Nephron progenitor cell (in vitro differentiated cells): Measurements from ENCODE around the gene PSMD6.

ENCODE experiments used
- DNase-seq: peaks from one replicate; pipeline ENCODE4 v3.0.0; 2021
- H3K27ac Mint-ChIP-seq: 2 replicates; pipeline ENCODE4 v1.8.0; 2021; ENCODE audit warnings: mild to moderate bottlenecking, moderate library complexity, mixed read lengths
- H3K27me3 Mint-ChIP-seq: 2 replicates; pipeline ENCODE4 v1.8.0; 2021; ENCODE audit warnings: mild to moderate bottlenecking, low read depth, mixed read lengths; ENCODE audit not compliant: poor library complexity
- H3K36me3 Mint-ChIP-seq: 2 replicates; pipeline ENCODE4 v1.8.0; 2021; ENCODE audit warnings: low read depth, mixed read lengths
- H3K4me1 Mint-ChIP-seq: 2 replicates; pipeline ENCODE4 v1.8.0; 2021; ENCODE audit warnings: mixed read lengths
- H3K4me3 Mint-ChIP-seq: 2 replicates; pipeline ENCODE4 v1.8.0; 2021; ENCODE audit warnings: mild to moderate bottlenecking, moderate library complexity, mixed read lengths
- H3K9me3 Mint-ChIP-seq: 2 replicates; pipeline ENCODE4 v1.8.0; 2021; ENCODE audit warnings: mild to moderate bottlenecking, moderate library complexity, mixed read lengths
- CTCF ChIP-seq: fragments of 200-600 bp; sonication (generic); IDR thresholded peaks from 2 replicates; pipeline ENCODE4 v1.5.0; 2021; ENCODE audit warnings: antibody characterized with exemption

The PSMD6 gene

GRCh38 chr3:64049832-64050231 lies 26.5 kb upstream of the PSMD6 start:
- no peaks in the 10 kb centered on the region for H3K9me3 Mint-ChIP-seq
- no peak for TF ChIP-seq CTCF
- H3K4me3 Mint-ChIP-seq = no peak overlapping the region
- H3K27me3 Mint-ChIP-seq = no peaks in the 10 kb centered on the region
- no peak overlapping the region for H3K27ac Mint-ChIP-seq
- peaks cover 25% of the 10 kb centered on the region for H3K4me1 Mint-ChIP-seq
- H3K36me3 Mint-ChIP-seq = no peaks in the 10 kb centered on the region
- no peak for DNase-seq

- no peak for TF ChIP-seq CTCF
- DNase-seq = no peak
- H3K4me1 Mint-ChIP-seq = peaks cover 25% of the 10 kb centered on the region
- no peak overlapping the region for H3K27ac Mint-ChIP-seq
- no peaks in the 10 kb centered on the region for H3K9me3 Mint-ChIP-seq
- H3K27me3 Mint-ChIP-seq = no peaks in the 10 kb centered on the region
- H3K36me3 Mint-ChIP-seq = no peaks in the 10 kb centered on the region
- no peak overlapping the region for H3K4me3 Mint-ChIP-seq
Observed at GRCh38 chr3:64049136-64049535, 25.8 kb upstream of the PSMD6 start.

- no peaks in the 10 kb centered on the region for H3K9me3 Mint-ChIP-seq
- TF ChIP-seq CTCF = no peak
- no peak overlapping the region for H3K27ac Mint-ChIP-seq
- no peaks in the 10 kb centered on the region for H3K36me3 Mint-ChIP-seq
- H3K4me1 Mint-ChIP-seq = peaks cover 23% of the 10 kb centered on the region
- no peak for DNase-seq
- no peaks in the 10 kb centered on the region for H3K27me3 Mint-ChIP-seq
- H3K4me3 Mint-ChIP-seq = no peak overlapping the region
Observed at GRCh38 chr3:64048631-64049061, 25.4 kb upstream of the PSMD6 start.

- no peaks in the 10 kb centered on the region for H3K9me3 Mint-ChIP-seq
- no peak for DNase-seq
- peaks cover 21% of the 10 kb centered on the region for H3K4me1 Mint-ChIP-seq
- H3K36me3 Mint-ChIP-seq = no peaks in the 10 kb centered on the region
- peak overlapping the region; percentile 20 for H3K4me3 Mint-ChIP-seq
- H3K27me3 Mint-ChIP-seq = peaks cover 3% of the 10 kb centered on the region
- no peak for TF ChIP-seq CTCF
- H3K27ac Mint-ChIP-seq = peak overlapping the region; percentile 24
Observed at GRCh38 chr3:64047787-64048186, 24.5 kb upstream of the PSMD6 start.

GRCh38 chr3:64046996-64047594 lies 23.8 kb upstream of the PSMD6 start:
- no peaks in the 10 kb centered on the region for H3K9me3 Mint-ChIP-seq
- H3K27me3 Mint-ChIP-seq = peaks cover 3% of the 10 kb centered on the region
- peaks cover 21% of the 10 kb centered on the region for H3K4me1 Mint-ChIP-seq
- no peaks in the 10 kb centered on the region for H3K36me3 Mint-ChIP-seq
- no peak overlapping the region for H3K4me3 Mint-ChIP-seq
- no peak overlapping the region for H3K27ac Mint-ChIP-seq
- no peak for TF ChIP-seq CTCF
- DNase-seq = no peak

GRCh38 chr3:64046592-64046991 lies 23.3 kb upstream of the PSMD6 start:
- H3K9me3 Mint-ChIP-seq = no peaks in the 10 kb centered on the region
- no peak for DNase-seq
- no peak overlapping the region for H3K4me3 Mint-ChIP-seq
- peaks cover 3% of the 10 kb centered on the region for H3K27me3 Mint-ChIP-seq
- H3K27ac Mint-ChIP-seq = no peak overlapping the region
- TF ChIP-seq CTCF = no peak
- H3K4me1 Mint-ChIP-seq = peaks cover 21% of the 10 kb centered on the region
- H3K36me3 Mint-ChIP-seq = no peaks in the 10 kb centered on the region
